GM10266 (cell line): Measurements from ENCODE around the gene RRM2.

ENCODE experiments used
- DNase-seq: peaks from one replicate; pipeline ENCODE4 v3.0.0; 2012; ENCODE audit errors: extremely low spot score
- TF ChIP-seq, protein P1 (sequence below): IDR thresholded peaks from 2 replicates; pipeline ENCODE4 v1.5.1; 2012; ENCODE audit warnings: mild to moderate bottlenecking, low read depth; ENCODE audit not compliant: control insufficient read depth, insufficient read depth; ENCODE audit errors: missing control alignments

Gene RRM2

GRCh38 chr2:10084223-10084865 lies 38.2 kb upstream of the RRM2 start:
- no peak for DNase-seq
- TF ChIP-seq, protein P1, sequence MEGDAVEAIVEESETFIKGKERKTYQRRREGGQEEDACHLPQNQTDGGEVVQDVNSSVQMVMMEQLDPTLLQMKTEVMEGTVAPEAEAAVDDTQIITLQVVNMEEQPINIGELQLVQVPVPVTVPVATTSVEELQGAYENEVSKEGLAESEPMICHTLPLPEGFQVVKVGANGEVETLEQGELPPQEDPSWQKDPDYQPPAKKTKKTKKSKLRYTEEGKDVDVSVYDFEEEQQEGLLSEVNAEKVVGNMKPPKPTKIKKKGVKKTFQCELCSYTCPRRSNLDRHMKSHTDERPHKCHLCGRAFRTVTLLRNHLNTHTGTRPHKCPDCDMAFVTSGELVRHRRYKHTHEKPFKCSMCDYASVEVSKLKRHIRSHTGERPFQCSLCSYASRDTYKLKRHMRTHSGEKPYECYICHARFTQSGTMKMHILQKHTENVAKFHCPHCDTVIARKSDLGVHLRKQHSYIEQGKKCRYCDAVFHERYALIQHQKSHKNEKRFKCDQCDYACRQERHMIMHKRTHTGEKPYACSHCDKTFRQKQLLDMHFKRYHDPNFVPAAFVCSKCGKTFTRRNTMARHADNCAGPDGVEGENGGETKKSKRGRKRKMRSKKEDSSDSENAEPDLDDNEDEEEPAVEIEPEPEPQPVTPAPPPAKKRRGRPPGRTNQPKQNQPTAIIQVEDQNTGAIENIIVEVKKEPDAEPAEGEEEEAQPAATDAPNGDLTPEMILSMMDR = no peak

DNA sequence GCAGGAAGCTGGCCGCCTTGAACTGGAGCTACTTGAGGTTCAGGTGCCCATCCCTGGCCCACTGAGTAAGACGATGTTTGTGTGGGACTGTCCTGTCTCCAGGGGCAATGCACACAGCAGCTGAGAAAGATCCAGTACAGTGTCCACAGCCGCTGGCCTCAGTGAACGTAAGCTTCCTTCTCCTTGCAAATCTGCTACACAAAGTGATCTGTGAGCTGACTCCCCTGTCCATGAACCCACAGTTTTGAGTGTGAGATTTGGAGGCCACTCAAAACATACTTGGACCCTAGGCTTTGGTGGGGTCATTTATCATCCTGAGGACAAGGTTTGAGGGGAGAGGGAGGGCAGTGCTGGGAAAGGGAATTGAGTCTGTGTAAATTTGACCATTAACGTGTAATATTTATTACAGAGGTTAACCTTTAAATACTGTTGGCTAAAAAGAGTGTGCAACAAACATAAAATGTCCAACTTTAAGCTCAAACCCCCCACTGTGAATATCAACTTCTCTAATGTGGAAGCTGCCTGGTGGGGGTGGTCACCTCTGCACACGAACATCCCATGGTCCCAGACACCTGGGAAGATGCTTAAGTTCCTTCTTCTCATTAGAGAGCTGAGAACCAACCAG lies 37.4 kb upstream of the RRM2 start:
- no peak for DNase-seq
- TF ChIP-seq, protein P1 = no peak

GRCh38 chr2:10085668-10086059 lies 36.9 kb upstream of the RRM2 start:
- DNase-seq = no peak
- TF ChIP-seq, protein P1 = no peak

- no peak for DNase-seq
- TF ChIP-seq, protein P1 = no peak
Measured at GRCh38 chr2:10086950-10087349, 35.6 kb upstream of the RRM2 start.

DNA sequence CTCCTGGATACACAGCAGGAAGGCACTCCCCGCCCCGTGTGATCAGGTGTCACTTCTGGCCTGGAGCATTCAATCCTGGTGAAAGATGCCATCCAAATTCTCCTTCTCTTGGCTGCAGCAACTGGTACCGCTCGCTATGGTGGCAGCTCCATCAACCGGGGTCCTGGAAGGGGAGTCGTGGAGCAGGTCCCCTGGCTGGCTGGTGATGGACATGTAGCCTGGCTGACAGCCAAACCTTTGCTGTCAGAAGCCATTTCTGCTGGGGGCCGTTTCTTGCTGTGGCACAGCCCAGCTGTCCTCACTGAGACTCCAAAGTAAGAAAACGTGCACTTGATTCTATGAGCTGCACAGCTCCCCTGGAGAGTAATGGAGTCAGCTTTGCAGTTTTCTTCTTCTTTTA lies 35.2 kb upstream of the RRM2 start:
- TF ChIP-seq, protein P1 = no peak
- DNase-seq = no peak

GRCh38 chr2:10089565-10090190 lies 32.9 kb upstream of the RRM2 start:
- TF ChIP-seq, protein P1 = no peak
- DNase-seq = no peak
